Spleen (tissue), 11 donors: ENCODE data around the gene CIT. TPM values are rescaled to one million over a fixed set of nuclear protein-coding genes. Genes with fewer than 3 reads are reported as not detected.

ENCODE experiments used
- DNase-seq: peaks from one replicate; pipeline ENCODE4 v3.0.0-alpha.2; 2020
- H3K27ac ChIP-seq, 8 donors: fragments of 200-600 bp; sonication (generic) in 7 of 8; 1 replicate in 4 of 8; 2 replicates in 4 of 8; pipeline versions ENCODE4 v1.5.0 to v1.8.0; 2016 to 2021; ENCODE audit warnings: inconsistent platforms in 4 of 8, mild to moderate bottlenecking in 4 of 8, moderate library complexity in 1 of 8
- H3K27me3 ChIP-seq, 7 donors: fragments of 200-600 bp; sonication (generic) in 6 of 7; replicated peaks in 1 of 7; 1 replicate in 4 of 7; 2 replicates in 3 of 7; pipeline versions ENCODE4 v1.5.0 to v1.8.0; 2016 to 2021; ENCODE audit warnings: inconsistent platforms in 3 of 7, mild to moderate bottlenecking in 1 of 7
- H3K36me3 ChIP-seq, 6 donors: fragments of 200-600 bp; sonication (generic) in 5 of 6; 1 replicate in 4 of 6; 2 replicates in 2 of 6; pipeline versions ENCODE4 v1.5.0 to v1.8.0; 2016 to 2021; ENCODE audit warnings: inconsistent platforms in 2 of 6
- H3K4me1 ChIP-seq, 6 donors: fragments of 200-600 bp; sonication (generic) in 5 of 6; 1 replicate in 3 of 6; 2 replicates in 3 of 6; pipeline versions ENCODE4 v1.5.0 to v1.8.0; 2016 to 2021; ENCODE audit warnings: inconsistent platforms in 3 of 6
- H3K4me3 ChIP-seq, 8 donors: fragments of 200-600 bp; sonication (generic) in 7 of 8; 1 replicate in 4 of 8; 2 replicates in 4 of 8; pipeline versions ENCODE4 v1.5.0 to v1.8.0; 2016 to 2021; ENCODE audit warnings: inconsistent platforms in 4 of 8, mild to moderate bottlenecking in 4 of 8, moderate library complexity in 2 of 8
- H3K9me3 ChIP-seq, 8 donors: fragments of 200-600 bp; sonication (generic) in 7 of 8; 1 replicate in 4 of 8; 2 replicates in 4 of 8; pipeline versions ENCODE4 v1.5.0 to v1.8.0; 2016 to 2021; ENCODE audit warnings: inconsistent platforms in 4 of 8
- CTCF ChIP-seq, 11 experiments: fragments of 200-600 bp in 7 of 11; fragments of 450-650 bp in 4 of 11; sonication (generic) in 4 of 11; IDR thresholded peaks in 8 of 11; conservative IDR thresholded peaks in 3 of 11; 1 replicate in 7 of 11; 2 replicates in 4 of 11; pipeline versions ENCODE4 v1.4.0 to v1.8.0; 2016 to 2021; ENCODE audit warnings: antibody characterized with exemption in 11 of 11, inconsistent platforms in 4 of 11, mild to moderate bottlenecking in 1 of 11
- POLR2A ChIP-seq, 3 donors: fragments of 450-650 bp; IDR thresholded peaks; one replicate each; pipeline ENCODE4 v1.5.1; 2017; ENCODE audit warnings: antibody characterized with exemption in 3 of 3, mild to moderate bottlenecking in 1 of 3
- POLR2AphosphoS5 ChIP-seq, 3 donors: sonication (generic); formaldehyde crosslinking; IDR thresholded peaks; one replicate each; pipeline ENCODE4 v1.5.1; 2017; ENCODE audit warnings: antibody characterized with exemption in 3 of 3
- whole genome bisulfite sequencing, 5 donors: extraction: QIAGEN DNeasy Blood & Tissue Kit in 3 of 5; methylation state at CpG; one replicate each; pipeline versions ENCODE4 v1.1.5 to v1.1.7; 2013 to 2018; 5-methylcytosine and 5-hydroxymethylcytosine counted together
- intact Hi-C: fragments of 100-400 bp; cut with DNase I; formaldehyde crosslinking; loops from one replicate; pipeline ENCODE4 v1.15.0; 2023; ENCODE audit warnings: low total_unique reads
- polyA plus RNA-seq, 3 donors: library from polyadenylated mRNA; stranded (reverse); fragments of 200-250 nt; gene quantifications; one replicate each; pipeline ENCODE4 v1.2.1, GENCODE V29; 2013
- total RNA-seq, 7 donors: library from RNA; depleted of rRNA in 3 of 7; stranded (reverse); fragments of >200 nt in 3 of 7; fragmentation: NEBNext Ultra II Directional in 4 of 7; extraction: Animal tissue kit (Norgen Biotek cat#: 25700) in 4 of 7; gene quantifications; one replicate each; pipeline versions ENCODE4 v1.1.0 to v1.2.1, GENCODE V29; 2016 to 2021
- donor health status: healthy with polysubstance abuse.
- donor health status: DM: no; HTN: no; CAD: no; lungs with moderate emphysema.
- donor health status: DM: no; HTN: no; CAD: no.
- donor health status: Bipolar disorder and iron deficiency.
- donor health status: healthy.
- donor health status: DM: no; HTN: no; CAD: no.
- donor health status: DM: yes; HTN: yes; CAD: no.

The CIT gene
- total and polyA plus RNA-seq, 10 donors, result 1.9 to 54.3 (median 24.5) TPM

DNA sequence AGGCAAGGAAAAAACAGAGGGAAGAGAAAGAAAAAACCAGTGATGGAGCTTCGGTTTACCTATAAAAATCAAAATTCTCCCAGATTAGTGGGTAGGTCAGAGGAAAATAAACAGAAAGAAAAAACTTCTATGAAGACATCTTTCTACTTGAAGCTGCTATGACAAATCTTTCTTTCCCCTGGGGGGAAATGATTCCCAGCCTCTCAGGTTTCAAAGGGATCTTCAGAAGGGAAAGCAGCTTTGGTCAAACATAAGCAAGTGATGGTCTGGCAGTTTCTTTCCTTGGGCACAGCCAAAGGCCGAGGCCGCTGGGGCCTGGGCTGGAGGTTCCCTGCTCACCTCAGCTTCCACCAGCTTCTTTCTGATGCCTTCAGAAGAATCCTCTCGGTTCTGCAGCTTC is 104.7 kb downstream of the CIT start:
- Histone ChIP-seq H3K27ac (no peak overlapping the region), H3K4me3 (no peak overlapping the region), H3K27me3 (no peaks in the 10 kb centered on the region), H3K9me3 (no peaks in the 10 kb centered on the region), H3K36me3 (peaks cover 0 to 61% (median 0%) of the 10 kb centered on the region in 6 donors), H3K4me1 (no peaks in the 10 kb centered on the region)
- WGBS, 5 donors, result 93 to 97% (median 95%) methylated on average over 4 of the region's 4 CpGs
- DNase-seq, result no peak
- TF ChIP-seq POLR2A (IDR thresholded peaks at IDR 0.05), result no peak
- TF ChIP-seq POLR2AphosphoS5 (IDR thresholded peaks at IDR 0.05), result no peak
- no peak for TF ChIP-seq CTCF (IDR thresholded peaks at IDR 0.05 in 8 of 11, conservative IDR thresholded peaks at IDR 0.05 in 3 of 11)
- intact Hi-C loops, result no loop called here

GRCh38 chr12:119770146-119770545 is 107.0 kb downstream of the CIT start:
- no peak overlapping the region for H3K27ac ChIP-seq
- intact Hi-C loops, result no loop called here
- 93 to 99% (median 96%) methylated on average over 5 of the region's 5 CpGs for WGBS, 5 donors
- H3K4me3 ChIP-seq, result no peak overlapping the region
- TF ChIP-seq POLR2AphosphoS5 (IDR thresholded peaks at IDR 0.05) (no peak), POLR2A (IDR thresholded peaks at IDR 0.05) (no peak), CTCF (IDR thresholded peaks at IDR 0.05 in 8 of 11, conservative IDR thresholded peaks at IDR 0.05 in 3 of 11) (no peak)
- H3K9me3 ChIP-seq, result no peaks in the 10 kb centered on the region
- H3K4me1 ChIP-seq, result no peaks in the 10 kb centered on the region
- H3K27me3 ChIP-seq, result no peaks in the 10 kb centered on the region
- peaks cover 0 to 50% (median 0%) of the 10 kb centered on the region in 6 donors for H3K36me3 ChIP-seq
- no peak for DNase-seq

DNA sequence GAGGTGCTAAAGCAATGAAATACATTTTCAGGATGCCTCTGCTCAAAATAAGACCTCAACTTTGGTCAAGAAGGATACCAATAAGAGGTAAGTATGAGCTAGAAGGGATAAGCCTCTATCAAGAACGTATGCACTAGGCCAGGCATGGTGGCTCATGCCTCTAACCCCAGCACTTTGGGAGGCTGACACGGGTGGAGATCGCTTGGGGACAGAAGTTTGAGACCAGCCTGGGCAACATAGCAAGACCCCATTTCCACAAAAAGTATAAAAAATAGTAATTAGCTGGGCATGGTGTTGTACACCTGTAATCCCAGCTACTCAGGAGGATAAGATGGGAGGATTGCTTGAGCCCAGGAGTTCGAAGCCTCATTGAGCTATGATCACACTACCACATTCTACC is 114.5 kb downstream of the CIT start:
- Histone ChIP-seq H3K9me3 (peaks cover 0 to 16% (median 11%) of the 10 kb centered on the region in 8 donors), H3K27me3 (no peaks in the 10 kb centered on the region), H3K27ac (no peak overlapping the region), H3K4me1 (no peaks in the 10 kb centered on the region), H3K36me3 (peaks cover 0 to 78% (median 0%) of the 10 kb centered on the region in 6 donors), H3K4me3 (no peak overlapping the region)
- TF ChIP-seq POLR2A (IDR thresholded peaks at IDR 0.05) (no peak), CTCF (IDR thresholded peaks at IDR 0.05 in 8 of 11, conservative IDR thresholded peaks at IDR 0.05 in 3 of 11) (no peak), POLR2AphosphoS5 (IDR thresholded peaks at IDR 0.05) (no peak)
- WGBS, 5 donors, result 95 to 99% (median 97%) methylated on average over 4 of the region's 4 CpGs
- intact Hi-C loops, result no loop called here
- DNase-seq, result no peak

GRCh38 chr12:119758722-119759121 is 118.4 kb downstream of the CIT start:
- intact Hi-C loops, result no loop called here

More at GRCh38 chr12:119758722-119759121, 118.4 kb downstream of the CIT start:
- no peak overlapping the region for H3K27ac ChIP-seq
- H3K4me1 ChIP-seq, result no peaks in the 10 kb centered on the region
- H3K4me3 ChIP-seq, result no peak overlapping the region
- H3K36me3 ChIP-seq, result peaks cover 0 to 91% (median 0%) of the 10 kb centered on the region in 6 donors
- TF ChIP-seq CTCF (IDR thresholded peaks at IDR 0.05 in 8 of 11, conservative IDR thresholded peaks at IDR 0.05 in 3 of 11) (no peak), POLR2A (IDR thresholded peaks at IDR 0.05) (no peak), POLR2AphosphoS5 (IDR thresholded peaks at IDR 0.05) (no peak)
- peaks cover 0 to 5% (median under 1%) of the 10 kb centered on the region in 8 donors for H3K9me3 ChIP-seq
- WGBS, 5 donors, result 78 to 91% (median 89%) methylated on average over 4 of the region's 4 CpGs
- DNase-seq, result no peak
- no peaks in the 10 kb centered on the region for H3K27me3 ChIP-seq
